ENCODE results near the gene THOC6.

THOC6 gene

DNA sequence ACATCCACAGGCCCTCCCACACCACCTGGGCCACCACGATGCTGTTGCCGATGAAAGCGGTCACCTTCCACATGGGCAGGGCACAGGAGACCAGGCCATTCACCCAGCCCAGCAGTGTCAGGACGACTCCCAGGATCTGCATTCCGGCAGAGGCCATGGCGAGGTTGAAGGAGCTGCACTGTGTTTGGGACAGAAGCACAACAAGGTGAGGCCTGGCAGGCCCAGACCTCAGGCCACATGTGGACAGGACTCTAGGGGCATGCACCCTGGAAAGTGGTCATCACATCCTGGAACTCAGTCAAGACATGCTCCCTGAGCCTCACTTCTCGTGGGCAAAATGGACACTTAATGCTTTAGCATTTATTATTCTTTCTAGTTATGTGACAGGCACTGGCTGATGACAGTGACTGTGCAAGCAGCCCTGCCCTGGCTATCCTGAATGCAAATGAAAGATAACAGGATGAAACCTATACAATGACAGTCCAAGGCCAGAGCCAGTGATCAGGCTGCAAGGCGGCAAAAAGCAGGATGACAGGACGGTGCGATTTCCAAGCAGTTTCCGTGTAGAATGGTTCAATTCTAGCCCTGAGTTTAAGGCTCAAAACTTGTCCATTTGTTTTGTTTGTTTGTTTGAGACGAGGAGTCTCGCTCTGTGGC is 7.8 kb upstream of the THOC6 start:
- DNase-seq (ENCODE audit: low read depth in 4 of 4, low spot score in 1 of 4): no peak

DNA sequence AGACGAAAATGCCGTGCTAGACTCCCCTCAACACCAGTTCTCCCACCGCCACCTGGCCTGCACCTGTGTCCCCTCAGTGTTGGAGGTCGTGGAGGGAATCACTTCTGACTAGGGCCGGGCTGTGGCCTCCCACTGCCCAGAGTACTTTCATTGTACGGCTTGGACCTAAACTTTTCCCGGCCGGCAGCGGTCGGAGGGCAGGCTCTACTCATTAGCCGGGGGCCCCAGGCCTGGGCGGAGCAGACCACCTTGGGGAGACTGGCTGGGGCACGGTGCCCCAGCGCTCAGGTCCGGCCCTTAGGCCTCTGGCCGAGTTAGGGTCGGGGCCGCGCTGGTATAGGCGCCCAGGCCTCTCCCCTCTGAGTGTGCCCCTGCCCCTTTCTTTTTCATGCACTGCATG is 6.5 kb upstream of the THOC6 start:
- no peak for DNase-seq (ENCODE audit: low read depth in 4 of 4, low spot score in 1 of 4)

DNA sequence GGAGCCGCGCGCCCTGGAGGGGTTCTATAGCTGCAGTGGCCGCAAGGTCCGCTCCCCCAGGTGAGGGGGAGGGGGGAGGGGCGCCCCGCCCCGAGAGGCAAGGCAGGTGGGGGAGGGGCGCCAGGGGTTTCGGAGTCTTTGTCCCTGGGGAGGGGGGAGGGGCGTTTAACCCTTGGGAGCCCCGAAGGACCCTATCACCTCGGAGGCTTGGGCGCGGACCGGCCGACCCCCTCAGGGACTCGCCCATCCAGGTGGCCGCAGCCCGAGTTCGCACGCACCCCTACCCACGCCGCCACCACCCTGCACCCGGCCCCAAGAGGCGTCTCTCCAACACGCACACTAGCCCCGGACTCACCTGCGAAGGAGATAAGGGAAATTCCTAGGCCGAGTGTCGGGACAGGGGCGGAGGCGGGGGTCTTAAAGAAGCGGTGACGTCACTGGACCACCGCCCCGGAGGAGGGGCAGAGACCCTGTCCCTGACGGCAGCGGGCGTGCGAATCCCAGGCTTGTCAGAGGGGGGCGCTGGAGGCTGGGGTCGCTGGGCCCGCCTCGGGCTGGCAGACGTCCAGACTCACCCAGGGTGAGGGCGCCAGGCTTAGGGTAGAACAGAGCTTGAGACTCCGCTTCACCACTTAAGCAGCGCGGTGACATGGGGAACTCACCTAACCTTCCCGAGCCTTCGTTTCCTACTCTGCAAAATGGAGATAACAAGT is 5.9 kb upstream of the THOC6 start, which contains the start of gene CLDN6:
TSS of gene CLDN6 (minus strand) at position 390 of the 713 bp plus-strand sequence. CDS start 2,162 bp downstream, outside the sequence.
- DNase-seq (ENCODE audit: low read depth in 4 of 4, low spot score in 1 of 4): no peak

DNA sequence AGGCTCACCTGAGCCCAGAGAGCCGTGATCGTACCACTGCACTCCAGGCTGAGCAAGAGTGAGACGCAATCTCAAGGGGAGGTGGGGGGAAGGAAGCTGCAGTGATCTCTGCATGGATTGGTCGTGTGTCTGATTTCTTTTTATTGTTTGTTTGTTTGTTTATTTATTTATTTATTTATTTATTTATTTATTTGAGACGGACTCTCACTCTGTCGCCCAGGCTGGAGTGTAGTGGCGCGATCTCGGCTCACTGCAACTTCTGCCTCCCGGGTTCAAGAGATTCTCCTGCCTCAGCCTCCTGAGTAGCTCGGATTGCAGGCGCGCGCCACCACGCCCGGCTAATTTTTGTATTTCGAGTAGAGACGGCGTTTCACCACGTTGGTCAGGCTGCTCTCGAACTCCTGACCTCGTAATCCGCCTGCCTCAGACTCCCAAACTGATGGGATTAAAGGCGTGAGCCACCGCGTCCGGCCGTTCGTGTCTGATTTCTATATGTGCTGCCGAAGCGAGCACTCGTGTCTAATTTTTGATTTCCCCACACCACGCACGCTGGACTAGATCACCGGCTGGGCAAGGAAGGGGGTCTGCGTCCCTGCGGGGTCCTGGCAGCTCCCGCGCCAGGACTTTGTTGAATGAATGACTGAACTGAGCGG is 4.1 kb upstream of the THOC6 start:
- DNase-seq (ENCODE audit: low read depth in 4 of 4, low spot score in 1 of 4): no peak

DNA sequence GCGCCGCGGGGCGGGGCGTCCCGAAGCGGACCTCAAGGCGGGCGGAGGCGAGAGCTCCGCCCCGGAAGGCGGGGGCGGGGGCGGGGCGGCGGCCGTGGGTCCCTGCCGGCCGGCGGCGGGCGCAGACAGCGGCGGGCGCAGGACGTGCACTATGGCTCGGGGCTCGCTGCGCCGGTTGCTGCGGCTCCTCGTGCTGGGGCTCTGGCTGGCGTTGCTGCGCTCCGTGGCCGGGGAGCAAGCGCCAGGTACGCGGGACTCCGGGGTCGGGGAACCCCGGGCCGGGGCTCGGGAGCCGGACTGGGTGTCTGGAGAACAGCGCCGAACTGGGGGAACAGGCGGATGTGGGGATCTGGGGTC is 3.6 kb upstream of the THOC6 start, which contains the start of gene TNFRSF12A:
TSS of gene TNFRSF12A (plus strand) at position 122 of the 357 bp plus-strand sequence. CDS start at position 152, 30 bp downstream.
- DNase-seq (ENCODE audit: low read depth in 4 of 4, low spot score in 1 of 4): peak in 2 of 4 experiments; percentile 45 to 65

DNA sequence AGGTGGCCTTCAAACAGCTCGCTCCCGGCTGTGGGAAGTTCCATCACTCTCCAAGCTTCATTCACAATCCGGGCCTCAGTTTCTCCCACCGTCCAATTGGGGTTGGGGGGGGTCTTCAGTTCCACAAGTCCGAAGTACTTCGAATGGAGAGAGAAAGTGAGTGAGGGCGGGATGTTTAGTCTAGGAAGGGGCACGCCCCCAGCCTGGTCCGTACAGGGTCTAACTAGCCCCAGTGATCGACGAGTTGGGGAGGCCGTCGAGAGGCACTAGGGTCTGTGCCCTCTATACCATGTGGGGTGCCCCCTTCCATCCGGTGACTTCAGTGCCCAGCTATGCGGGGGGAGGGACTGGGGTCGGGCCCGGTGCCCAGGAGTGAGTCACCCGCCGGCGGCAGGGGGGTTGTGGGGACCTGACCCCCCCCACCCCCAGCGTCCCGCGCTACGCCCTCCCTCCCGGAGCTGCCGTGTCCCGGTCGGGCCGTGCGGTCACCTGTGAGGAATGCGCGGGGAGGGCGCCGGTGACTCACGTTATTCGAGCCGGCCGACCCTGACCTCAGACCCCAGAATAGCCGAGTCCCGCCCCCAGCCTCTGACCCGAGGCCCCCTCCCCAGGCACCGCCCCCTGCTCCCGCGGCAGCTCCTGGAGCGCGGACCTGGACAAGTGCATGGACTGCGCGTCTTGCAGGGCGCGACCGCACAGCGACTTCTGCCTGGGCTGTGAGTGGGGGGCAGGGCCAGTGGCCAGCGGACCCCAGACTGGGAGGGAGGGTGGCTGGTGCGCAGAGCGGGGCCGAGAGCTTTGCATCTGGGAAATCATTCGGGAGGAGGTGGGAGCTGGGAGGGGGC is 3.0 kb upstream of the THOC6 start:
- DNase-seq (ENCODE audit: low read depth in 4 of 4, low spot score in 1 of 4): peak in 2 of 4 experiments; percentile 29 to 43

DNA sequence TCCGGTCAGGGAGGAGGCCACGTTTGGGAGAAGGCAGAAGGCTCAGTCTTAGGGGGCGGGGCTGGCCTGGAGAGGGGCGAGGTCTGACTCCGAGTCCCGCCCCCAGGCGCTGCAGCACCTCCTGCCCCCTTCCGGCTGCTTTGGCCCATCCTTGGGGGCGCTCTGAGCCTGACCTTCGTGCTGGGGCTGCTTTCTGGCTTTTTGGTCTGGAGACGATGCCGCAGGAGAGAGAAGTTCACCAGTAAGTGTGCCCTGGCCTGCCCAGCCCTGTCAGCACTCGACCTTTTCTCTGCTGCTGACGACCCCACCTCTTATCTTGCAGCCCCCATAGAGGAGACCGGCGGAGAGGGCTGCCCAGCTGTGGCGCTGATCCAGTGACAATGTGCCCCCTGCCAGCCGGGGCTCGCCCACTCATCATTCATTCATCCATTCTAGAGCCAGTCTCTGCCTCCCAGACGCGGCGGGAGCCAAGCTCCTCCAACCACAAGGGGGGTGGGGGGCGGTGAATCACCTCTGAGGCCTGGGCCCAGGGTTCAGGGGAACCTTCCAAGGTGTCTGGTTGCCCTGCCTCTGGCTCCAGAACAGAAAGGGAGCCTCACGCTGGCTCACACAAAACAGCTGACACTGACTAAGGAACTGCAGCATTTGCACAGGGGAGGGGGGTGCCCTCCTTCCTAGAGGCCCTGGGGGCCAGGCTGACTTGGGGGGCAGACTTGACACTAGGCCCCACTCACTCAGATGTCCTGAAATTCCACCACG is 2.2 kb upstream of the THOC6 start:
- peak in 3 of 4 experiments; percentile 54 to 91 (median 77) for DNase-seq (ENCODE audit: low read depth in 4 of 4, low spot score in 1 of 4)

DNA sequence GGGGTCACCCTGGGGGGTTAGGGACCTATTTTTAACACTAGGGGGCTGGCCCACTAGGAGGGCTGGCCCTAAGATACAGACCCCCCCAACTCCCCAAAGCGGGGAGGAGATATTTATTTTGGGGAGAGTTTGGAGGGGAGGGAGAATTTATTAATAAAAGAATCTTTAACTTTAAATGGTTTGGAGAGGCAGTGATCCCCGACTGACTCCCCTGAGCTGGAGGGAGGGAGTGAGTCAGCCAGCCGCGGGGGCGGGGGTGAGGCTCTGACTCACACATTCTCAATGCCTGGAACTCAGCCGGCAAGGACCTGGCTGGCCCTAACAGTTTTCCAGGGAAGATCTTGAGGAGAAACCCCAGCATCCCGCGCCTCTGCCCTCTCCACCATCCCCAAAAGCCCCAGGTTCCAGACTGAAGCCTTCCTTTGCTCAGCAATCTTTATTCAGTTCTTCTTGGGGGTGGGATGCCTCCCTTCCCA is 1.6 kb upstream of the THOC6 start:
- DNase-seq (ENCODE audit: low read depth in 4 of 4, low spot score in 1 of 4): peak; percentile 74 to 88 (median 83)

DNA sequence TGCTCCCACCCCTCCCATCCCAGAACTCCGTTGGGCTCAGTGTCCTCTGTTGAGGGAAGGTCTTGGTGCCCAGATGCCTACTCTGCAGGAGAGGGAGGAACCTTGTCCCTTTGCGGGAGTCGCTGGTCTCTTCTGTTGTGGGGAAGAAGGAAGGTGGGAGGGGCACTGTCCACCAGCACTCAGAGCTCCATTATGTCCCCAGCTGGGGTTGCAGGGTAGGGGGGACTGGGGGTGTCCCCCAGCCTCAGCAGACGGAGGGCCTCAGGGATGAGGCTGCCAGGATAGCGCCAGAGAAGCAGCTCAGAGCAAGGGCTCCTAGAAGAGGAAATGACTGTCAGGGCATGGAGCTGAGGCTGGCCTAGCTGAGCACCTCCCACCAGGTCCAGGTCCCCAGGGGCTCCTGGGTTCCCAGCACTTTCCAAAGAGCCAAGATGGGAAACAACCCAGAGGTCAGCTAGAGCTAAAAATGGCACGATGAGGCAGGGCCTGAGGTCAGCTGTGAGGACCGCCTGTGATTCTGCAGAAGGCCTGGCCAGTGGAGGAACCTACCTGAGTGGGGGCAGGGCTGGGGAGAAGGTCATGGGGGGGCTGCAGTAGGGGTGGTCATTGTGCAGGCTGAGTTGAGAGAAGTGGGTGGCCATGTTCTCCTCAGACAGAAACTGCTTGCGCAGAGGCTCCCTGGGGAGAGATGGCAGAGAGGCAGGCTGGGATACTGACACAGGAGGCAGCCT is 986 bp upstream of the THOC6 start:
- DNase-seq (ENCODE audit: low read depth in 4 of 4, low spot score in 1 of 4): no peak

DNA sequence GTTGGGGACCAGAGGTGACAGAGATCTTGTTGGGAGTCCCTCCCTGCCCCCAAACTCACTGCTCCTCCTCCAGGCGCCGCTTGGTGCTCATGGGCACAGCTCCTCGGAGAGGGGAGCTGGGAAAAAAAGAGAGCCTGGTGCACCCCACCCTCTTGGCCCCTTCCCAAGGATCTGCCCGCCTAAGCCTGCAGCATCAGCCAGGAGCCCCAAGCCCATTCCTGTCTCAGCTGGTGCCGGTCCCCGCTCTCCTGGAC is 493 bp upstream of the THOC6 start:
- DNase-seq (ENCODE audit: low read depth in 4 of 4, low spot score in 1 of 4): no peak

DNA sequence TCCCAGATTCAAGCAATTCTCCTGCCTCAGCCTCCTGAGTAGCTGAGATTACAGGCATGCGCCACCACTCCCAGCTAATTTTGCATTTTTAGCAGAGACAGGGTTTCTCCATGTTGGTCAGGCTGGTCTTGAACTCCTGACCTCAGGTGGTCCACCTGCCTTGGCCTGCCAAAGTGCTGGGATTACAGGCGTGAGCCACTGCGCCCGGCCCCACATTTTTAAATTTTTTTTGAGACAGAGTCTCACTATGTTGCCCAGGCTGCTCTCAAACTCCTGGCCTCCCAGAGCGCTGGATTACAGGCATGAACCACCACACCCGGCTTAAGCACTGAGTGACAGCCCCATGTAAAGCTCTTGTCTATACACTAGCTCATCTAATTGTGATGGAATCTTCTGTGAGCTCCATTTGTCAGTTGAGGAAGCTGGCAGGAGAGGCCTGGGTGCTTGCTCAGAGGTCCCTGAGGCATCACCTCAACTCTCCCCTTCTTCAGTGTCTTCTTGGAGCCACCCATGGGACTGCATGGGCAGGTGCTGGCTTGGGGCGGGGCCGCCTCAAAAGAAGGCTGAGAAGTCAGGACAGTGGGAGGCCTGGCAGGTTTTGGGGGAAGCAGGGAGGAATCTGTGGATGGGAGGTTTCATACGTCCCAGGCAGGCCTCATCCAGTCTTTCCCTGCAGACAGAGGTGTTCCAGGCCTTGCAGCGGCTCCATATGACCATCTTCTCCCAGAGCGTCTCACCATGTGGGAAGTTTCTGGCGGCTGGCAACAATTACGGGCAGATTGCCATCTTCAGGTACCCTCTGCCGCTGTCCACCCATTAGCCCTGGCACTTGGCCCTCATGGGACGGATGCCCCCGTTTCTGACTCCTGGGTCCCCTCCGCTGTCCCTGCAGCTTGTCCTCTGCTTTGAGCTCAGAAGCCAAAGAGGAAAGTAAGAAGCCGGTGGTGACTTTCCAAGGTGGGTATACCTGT is 1.5 kb downstream of the THOC6 start:
- DNase-seq (ENCODE audit: low read depth in 4 of 4, low spot score in 1 of 4): no peak

DNA sequence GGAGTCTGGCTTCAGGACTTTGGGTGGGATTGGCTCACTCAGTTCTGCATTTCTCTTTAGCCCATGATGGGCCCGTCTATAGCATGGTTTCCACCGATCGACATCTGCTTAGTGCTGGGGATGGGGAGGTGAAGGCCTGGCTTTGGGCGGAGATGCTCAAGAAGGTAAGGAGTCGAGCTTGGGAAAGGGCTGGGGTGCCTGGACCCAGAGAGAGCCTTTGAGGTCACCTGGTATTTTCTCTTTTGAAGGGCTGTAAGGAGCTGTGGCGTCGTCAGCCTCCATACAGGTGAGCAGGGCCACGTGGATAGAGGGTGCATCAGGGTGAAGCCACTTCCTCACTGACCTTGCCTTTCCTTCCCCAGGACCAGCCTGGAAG is 2.2 kb downstream of the THOC6 start:
- no peak for DNase-seq (ENCODE audit: low read depth in 4 of 4, low spot score in 1 of 4)

DNA sequence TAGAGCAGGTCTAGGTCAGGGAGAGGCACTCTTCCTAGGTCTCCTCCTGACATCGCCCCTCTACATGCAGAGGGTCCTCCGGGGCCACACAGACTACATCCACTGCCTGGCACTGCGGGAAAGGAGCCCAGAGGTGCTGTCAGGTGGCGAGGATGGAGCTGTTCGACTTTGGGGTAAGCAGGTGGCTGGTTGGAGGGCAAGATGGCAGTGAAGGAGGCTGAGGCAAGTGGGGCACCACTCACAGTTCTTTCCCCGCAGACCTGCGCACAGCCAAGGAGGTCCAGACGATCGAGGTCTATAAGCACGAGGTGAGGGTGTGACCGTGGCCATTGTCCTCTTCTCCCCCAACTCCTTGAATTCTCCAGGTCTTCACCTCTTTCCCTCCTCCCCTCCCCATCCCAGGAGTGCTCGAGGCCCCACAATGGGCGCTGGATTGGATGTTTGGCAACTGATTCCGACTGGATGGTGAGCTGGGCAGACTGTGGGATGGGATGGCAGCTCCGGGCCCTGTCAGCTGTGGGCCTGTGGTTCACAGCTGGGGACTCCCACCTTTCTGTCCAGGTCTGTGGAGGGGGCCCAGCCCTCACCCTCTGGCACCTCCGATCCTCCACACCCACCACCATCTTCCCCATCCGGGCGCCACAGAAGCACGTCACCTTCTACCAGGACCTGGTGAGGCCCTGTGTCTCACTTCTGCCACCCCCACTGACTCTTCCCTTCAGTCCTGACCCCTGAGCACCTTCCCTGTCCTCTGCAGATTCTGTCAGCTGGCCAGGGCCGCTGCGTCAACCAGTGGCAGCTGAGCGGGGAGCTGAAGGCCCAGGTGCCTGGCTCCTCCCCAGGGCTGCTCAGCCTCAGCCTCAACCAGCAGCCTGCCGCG is 3.0 kb downstream of the THOC6 start:
- no peak for DNase-seq (ENCODE audit: low read depth in 4 of 4, low spot score in 1 of 4)

DNA sequence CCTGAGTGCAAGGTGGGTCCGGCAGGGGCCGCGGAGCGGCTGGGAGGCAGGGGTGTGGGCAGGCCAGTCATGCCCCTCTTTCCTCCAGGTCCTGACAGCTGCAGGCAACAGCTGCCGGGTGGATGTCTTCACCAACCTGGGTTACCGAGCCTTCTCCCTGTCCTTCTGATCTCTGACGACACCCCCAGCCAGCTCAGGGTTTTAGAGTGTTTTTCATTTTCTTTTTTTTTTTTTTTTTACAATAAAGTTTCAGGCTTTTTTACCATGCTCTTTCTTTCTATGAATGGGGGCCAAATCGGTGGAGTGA is 3.6 kb downstream of the THOC6 start:
- DNase-seq (ENCODE audit: low read depth in 4 of 4, low spot score in 1 of 4): no peak

DNA sequence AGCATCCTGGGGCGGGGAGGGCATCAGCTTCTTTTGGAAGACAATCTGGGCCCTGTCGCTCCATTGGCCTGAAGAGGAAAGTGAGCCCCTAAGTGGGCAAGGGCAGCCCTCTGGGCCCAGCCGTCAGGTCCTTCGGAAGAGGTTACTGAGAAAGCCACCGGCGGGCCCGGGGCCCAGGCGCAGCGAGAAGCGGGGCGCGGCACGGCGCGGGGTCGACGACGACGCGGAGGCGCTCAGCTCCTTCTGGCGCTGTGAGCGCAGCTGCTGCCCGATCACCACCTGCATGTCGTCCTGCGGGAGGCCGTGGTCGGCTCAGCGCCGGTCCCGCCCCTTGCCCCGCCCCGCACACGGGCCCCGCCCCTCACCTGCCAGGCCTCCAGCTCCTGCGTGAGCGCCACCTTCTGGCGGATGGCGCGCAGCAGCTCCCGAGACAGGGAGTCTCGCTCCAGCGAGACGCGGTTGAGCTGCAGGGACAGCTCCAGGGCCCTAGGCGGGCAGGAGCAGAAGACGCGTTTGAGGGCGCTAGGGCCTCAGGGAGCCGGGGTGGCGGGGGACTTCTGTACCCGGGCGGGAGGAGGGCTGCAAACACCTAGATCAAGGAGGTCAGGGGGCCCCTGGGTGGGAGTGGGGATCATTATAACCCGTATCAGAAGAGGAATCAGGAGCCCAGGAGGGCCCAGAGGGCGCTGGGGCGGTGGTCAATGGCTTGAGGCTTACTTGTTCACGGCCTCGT is 4.3 kb downstream of the THOC6 start:
- peak; percentile 79 to 91 (median 84) for DNase-seq (ENCODE audit: low read depth in 4 of 4, low spot score in 1 of 4)

DNA sequence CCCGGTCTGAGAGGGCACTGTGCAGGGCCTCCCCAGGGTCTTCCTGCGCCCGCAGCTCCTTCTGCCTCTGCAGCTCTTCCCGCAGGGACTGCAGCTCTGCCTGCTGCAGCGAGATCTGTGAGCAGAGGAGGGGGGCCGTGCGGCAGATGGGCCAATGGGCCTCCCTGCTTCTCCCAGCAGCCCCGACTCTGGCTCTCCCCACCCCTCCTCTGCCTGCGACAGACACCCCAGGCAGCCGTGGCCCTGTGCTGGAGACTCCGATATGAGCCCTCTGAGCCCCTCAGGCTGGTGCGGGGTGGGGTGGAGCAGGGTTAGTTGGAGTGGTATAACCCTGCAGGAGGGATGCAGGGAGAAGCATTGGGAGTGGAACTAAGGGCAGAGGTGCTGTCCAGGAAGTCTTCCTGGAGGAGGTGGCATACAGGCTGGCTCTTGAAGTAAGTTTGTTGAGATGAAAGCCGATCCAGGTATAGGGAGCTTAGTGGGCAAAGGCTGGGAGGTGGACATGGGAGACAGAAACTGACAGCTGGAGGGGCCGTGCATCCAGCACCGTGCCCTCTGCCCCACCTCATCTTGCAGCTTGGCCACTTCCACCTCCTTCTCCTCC is 5.0 kb downstream of the THOC6 start:
- no peak for DNase-seq (ENCODE audit: low read depth in 4 of 4, low spot score in 1 of 4)
